ENCODE results near the gene RAB31. TPM values are rescaled to one million over a fixed set of nuclear protein-coding genes. Genes with fewer than 3 reads are reported as not detected.

Gene RAB31
- total and polyA plus RNA-seq, 2 of the 13 experiments (the other 11 are each of a cell fraction or from before 2014, with no cell fraction given): 1.1 to 1.7 TPM

DNA sequence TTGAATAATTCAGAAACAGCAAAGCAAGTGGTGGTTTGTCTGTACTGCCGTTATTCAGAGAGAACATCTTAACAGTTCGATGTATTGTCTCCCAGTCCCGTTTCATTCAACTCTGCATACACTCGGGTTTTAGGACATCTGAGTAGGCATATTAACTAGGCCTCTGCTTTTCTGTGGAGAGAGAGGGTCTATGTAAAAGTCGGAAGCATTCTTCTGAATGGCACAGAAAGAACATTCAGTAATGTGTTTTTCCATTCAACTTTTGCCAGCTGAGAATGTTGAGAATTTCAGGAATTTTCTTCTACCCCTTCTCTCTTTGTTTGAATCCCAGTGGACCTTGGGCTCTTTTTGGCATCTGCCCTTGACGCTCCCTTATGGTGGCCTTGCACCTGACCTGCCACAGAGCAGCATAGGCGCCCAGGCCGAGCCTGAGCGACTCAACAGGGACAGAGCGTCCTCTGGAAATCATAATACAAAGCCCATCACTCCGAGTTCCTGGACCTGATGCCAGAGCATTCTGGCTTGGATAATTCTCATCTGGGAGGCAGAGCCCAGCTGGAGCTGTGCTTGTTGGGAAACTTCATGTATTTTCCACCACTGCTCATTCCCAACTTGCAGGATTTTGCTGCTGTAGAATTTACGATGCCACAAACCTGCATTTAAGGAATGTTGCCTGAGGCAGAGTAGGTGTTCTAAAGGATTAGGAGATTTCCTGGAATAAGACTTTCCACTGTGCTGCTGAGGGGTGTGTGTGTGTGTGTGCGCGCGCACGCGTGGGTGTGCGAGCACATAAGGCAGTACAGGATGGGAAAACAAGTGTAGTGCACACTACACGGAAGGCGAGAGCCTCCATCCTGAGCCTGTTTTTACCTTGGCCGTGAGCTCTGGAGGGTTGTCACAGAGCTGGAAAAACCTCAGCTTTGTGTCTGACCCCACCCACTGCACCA lies 100.5 kb downstream of the RAB31 start (continued):
- TF ChIP-seq ZNF629 (CRISPR knock-in tag; conservative IDR thresholded peaks at IDR 0.05) (no peak), ZMYM3 (CRISPR knock-in tag; IDR thresholded peaks at IDR 0.05) (peak; percentile 14; the same call in 1 of the 2 replicates), ZNF17 (CRISPR knock-in tag; IDR thresholded peaks at IDR 0.05) (no peak), NCOA1 (CRISPR knock-in tag; IDR thresholded peaks at IDR 0.05) (no peak), CHCHD3 (CRISPR knock-in tag; IDR thresholded peaks at IDR 0.05) (no peak), IRX3 (CRISPR knock-in tag; IDR thresholded peaks at IDR 0.05; ENCODE audit: borderline replicate concordance, low read depth) (no peak), ZNF563 (CRISPR knock-in tag; IDR thresholded peaks at IDR 0.05) (no peak), NCOA5 (CRISPR knock-in tag; IDR thresholded peaks at IDR 0.05) (no peak), ZNF567 (CRISPR knock-in tag; IDR thresholded peaks at IDR 0.05; ENCODE audit: borderline replicate concordance) (no peak), RBFOX2 (IDR thresholded peaks at IDR 0.05; ENCODE audit: low read depth, low read length) (no peak), NFRKB (IDR thresholded peaks at IDR 0.05) (no peak), ZBTB40 (IDR thresholded peaks at IDR 0.05) (no peak), ZBTB40 (CRISPR knock-in tag; IDR thresholded peaks at IDR 0.05) (no peak; the same call in 1 of the 2 replicates), SOX5 (CRISPR knock-in tag; IDR thresholded peaks at IDR 0.05; ENCODE audit: borderline replicate concordance) (peak; percentile 92; the same call in 1 of the 2 replicates), LRRFIP1 (CRISPR knock-in tag; conservative IDR thresholded peaks at IDR 0.05) (no peak)
- TF ChIP-seq, protein P1, sequence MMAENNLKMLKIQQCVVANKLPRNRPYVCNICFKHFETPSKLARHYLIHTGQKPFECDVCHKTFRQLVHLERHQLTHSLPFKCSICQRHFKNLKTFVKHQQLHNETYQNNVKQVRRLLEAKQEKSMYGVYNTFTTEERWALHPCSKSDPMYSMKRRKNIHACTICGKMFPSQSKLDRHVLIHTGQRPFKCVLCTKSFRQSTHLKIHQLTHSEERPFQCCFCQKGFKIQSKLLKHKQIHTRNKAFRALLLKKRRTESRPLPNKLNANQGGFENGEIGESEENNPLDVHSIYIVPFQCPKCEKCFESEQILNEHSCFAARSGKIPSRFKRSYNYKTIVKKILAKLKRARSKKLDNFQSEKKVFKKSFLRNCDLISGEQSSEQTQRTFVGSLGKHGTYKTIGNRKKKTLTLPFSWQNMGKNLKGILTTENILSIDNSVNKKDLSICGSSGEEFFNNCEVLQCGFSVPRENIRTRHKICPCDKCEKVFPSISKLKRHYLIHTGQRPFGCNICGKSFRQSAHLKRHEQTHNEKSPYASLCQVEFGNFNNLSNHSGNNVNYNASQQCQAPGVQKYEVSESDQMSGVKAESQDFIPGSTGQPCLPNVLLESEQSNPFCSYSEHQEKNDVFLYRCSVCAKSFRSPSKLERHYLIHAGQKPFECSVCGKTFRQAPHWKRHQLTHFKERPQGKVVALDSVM (CRISPR knock-in tag; IDR thresholded peaks at IDR 0.05): no peak
